ENCODE measurements around the gene GUCA1A. TPM values are rescaled to one million over a fixed set of nuclear protein-coding genes. Genes with fewer than 3 reads are reported as not detected.

Gene GUCA1A
- not detected in 2 replicates for total RNA-seq

DNA sequence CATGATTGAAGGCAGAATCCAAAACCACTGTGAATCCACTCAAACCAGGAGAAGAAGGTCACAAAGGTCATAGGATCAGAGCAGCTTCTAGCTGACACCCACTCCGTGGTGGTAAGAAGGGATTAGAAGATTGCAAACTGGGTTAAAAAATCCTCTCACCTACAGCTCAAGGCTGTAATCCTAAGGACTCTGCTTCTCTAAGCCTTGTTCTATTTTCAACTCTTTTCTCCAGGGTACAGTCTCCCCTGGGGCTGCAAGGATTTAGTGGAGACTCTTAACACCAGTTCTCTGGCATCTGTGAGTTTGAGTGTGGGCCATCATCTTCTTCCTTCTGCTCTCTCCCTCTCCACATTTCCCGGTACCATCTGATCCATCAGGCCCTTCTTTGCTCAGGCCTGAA is at the start of gene GUCA1A:
GUCA1A (plus strand) TSS at position 264 of the 400 bp plus-strand sequence. CDS start 250 bp downstream, outside the sequence.

DNA sequence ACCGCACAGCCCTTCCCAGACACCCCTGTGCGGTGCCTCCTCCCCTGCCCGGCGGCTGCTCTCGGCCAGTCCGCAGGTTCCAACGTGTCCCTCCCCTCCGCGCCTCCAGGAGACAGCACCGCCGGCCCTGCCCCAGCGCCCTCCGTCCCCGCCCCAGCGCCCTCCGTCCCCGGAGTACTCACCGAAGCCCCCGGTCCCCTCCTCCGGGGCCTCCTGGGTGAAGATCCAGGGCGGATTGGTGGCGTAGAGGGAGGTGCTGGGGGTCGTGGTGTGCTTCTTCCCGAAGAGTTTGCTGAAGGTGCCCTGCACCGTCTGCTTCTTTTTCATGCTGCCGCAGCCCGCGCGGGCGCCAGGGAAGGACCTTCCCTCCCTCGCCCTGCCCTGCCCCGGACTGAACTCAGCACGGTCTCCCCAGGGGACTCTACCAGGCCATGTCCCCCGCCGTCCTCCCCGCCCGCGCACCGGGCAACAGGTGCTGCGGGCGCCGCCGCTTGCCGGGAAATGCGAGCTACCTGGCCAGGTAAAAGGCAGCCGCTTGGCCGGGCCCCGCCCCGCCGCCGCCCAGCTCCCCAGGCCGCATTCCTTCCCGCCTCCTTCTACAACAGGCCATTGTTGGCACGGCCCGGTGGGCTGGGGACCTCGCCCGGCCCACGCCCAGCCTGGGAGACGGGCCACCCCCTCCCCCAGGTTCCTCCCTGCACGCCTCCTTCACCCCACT is 30.9 kb upstream of the GUCA1A start, which contains the start of gene C6orf132:
C6orf132 (minus strand) TSS at position 503 of the 718 bp plus-strand sequence; CDS start at position 327, 176 bp downstream.

DNA sequence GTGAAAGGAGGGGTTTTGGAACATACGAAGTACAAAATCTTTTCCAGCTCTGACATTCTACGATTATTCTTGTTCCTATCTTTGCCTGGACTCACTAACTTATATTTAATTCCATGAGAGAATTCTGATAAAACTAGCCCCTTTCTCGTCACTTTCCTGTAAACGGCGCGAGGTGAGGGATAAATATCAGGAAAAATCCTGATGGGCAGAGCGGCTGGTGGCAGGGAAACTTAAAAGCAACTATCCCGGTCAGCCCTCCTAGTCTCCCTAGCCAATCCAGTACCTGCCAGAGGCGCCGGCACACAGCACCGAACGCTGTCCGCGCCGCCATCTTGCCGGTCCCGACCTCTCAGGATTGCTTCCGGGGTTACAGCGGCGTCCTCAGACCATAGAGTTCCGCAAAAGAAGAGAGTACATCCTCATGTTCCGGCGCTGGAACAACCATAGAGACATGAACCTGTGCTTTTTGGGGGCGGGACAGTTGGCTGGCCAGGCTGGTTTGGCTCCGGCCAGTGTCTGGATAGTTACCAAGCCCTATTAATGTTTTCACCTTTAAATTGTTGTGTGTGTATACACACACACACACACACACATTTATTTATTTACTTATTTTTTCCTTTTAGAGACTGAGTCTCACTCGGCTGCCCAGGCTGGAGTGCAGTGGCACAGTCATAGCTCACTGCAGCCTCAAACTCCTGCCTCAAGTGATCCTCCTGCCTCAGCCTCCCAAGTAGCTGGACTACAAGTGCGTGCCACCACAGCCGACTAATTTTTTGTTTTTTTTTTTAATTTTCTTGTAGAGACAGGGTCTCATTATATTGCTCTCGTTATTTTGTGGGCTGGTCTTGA is 44.6 kb downstream of the GUCA1A start, which contains the start of gene MRPS10:
MRPS10 (minus strand) TSS at position 343 of the 849 bp plus-strand sequence; CDS start at position 331, 12 bp downstream.

Other genes starting within 250 kb of the GUCA1A start
- 40.9 and 76.5 TPM in 2 replicates for gene CCND3, start 231.6 kb upstream of the GUCA1A start, total RNA-seq
- 15.2 and 20.6 TPM in 2 replicates for gene TAF8, start 122.8 kb upstream of the GUCA1A start, total RNA-seq
- 0.85 TPM in 1 of 2 replicates, not detected in the other for gene C6orf132, start 30.7 kb upstream of the GUCA1A start, total RNA-seq
- 0.28 TPM in 1 of 2 replicates, not detected in the other for gene GUCA1B, start 21.6 kb downstream of the GUCA1A start, total RNA-seq
- 35.6 and 39.9 TPM in 2 replicates for gene MRPS10, start 44.5 kb downstream of the GUCA1A start, total RNA-seq